Lung (tissue), 12 donors: Measurements from ENCODE around the gene ACACA. TPM values are rescaled to one million over a fixed set of nuclear protein-coding genes. Genes with fewer than 3 reads are reported as not detected.

Experiments
- ATAC-seq: fragments of 200-7000 bp; cut with Tn5 transposase; one replicate; pipeline ENCODE4 v1.9.1; 2020; ENCODE audit warnings: moderate number of reproducible peaks; ENCODE audit not compliant: insufficient read depth, low FRiP score
- DNase-seq, 3 donors: peaks; one replicate each; pipeline ENCODE4 v3.0.0-alpha.2; 2013 to 2017
- H3K27ac ChIP-seq, 2 donors: one replicate each; pipeline ENCODE4 v1.5.1; 2013; ENCODE audit warnings: mild to moderate bottlenecking in 2 of 2, moderate library complexity in 2 of 2, control low read depth in 1 of 2, inconsistent platforms in 1 of 2, low read depth in 1 of 2, low read length in 1 of 2
- H3K27me3 ChIP-seq, 3 donors: one replicate each; pipeline ENCODE4 v1.5.1; 2013; ENCODE audit warnings: low read length in 2 of 3; ENCODE audit not compliant: control insufficient read depth in 3 of 3, insufficient read depth in 3 of 3
- H3K36me3 ChIP-seq, 4 donors: one replicate each; pipeline ENCODE4 v1.5.1; 2013; ENCODE audit warnings: low read length in 4 of 4, mild to moderate bottlenecking in 1 of 4, moderate library complexity in 1 of 4; ENCODE audit not compliant: control insufficient read depth in 4 of 4, insufficient read depth in 4 of 4
- H3K4me1 ChIP-seq, 5 donors: one replicate each; pipeline ENCODE4 v1.5.1; 2013; ENCODE audit warnings: low read length in 5 of 5, mild to moderate bottlenecking in 2 of 5, moderate library complexity in 1 of 5; ENCODE audit not compliant: control insufficient read depth in 5 of 5, insufficient read depth in 5 of 5
- H3K4me3 ChIP-seq: one replicate; pipeline ENCODE4 v1.5.1; 2013; ENCODE audit warnings: mild to moderate bottlenecking, control low read depth, moderate library complexity
- H3K9ac ChIP-seq, 2 donors: one replicate each; pipeline ENCODE4 v1.5.1; 2013; ENCODE audit warnings: low read length in 2 of 2, control low read depth in 1 of 2; ENCODE audit not compliant: insufficient read depth in 1 of 2
- H3K9me3 ChIP-seq, 4 donors: one replicate each; pipeline ENCODE4 v1.5.1; 2013; ENCODE audit warnings: low read length in 3 of 4, mild to moderate bottlenecking in 1 of 4, moderate library complexity in 1 of 4; ENCODE audit not compliant: control insufficient read depth in 4 of 4, insufficient read depth in 3 of 4
- CTCF ChIP-seq: IDR thresholded peaks from 2 replicates; pipeline ENCODE4 v1.5.1; 2012; ENCODE audit warnings: mild to moderate bottlenecking; ENCODE audit errors: control extremely low read depth, extremely low read depth
- WGBS, 2 donors: extraction: QIAGEN DNeasy Blood & Tissue Kit; methylation state at CpG; one replicate each; pipeline ENCODE4 v1.1.7; 2013; 5-methylcytosine and 5-hydroxymethylcytosine counted together
- polyA plus RNA-seq, 2 donors: library from polyadenylated mRNA; stranded (reverse); fragments of 200-250 nt; gene quantifications; one replicate each; pipeline ENCODE4 v1.2.1, GENCODE V29; 2013
- total RNA-seq, 2 donors: library from RNA; depleted of rRNA in 1 of 2; stranded (reverse); fragments of >200 nt in 1 of 2; gene quantifications; one replicate each; pipeline ENCODE4 v1.2.1, GENCODE V29; 2014 to 2021
- donor health status: control.
- donor health status: control.
- donor health status: Bipolar disorder and iron deficiency.
- donor health status: healthy.
- donor health status: DM: yes; HTN: yes; CAD: no.

Gene ACACA
- total and polyA plus RNA-seq, 4 donors = 26.0 to 111 (median 55.6) TPM

GRCh38 chr17:37098910-37099664 is 307.5 kb downstream of the ACACA start:
- ATAC-seq (no peak), DNase-seq (no peak)
- 96 to 97% methylated on average over 9 of the region's 9 CpGs for WGBS, 2 donors
- no peak overlapping the region for H3K4me3 ChIP-seq
- TF ChIP-seq CTCF = no peak
- no peaks in the 10 kb centered on the region for H3K27me3 ChIP-seq
- no peak overlapping the region for H3K27ac ChIP-seq
- no peaks in the 10 kb centered on the region for H3K4me1 ChIP-seq
- H3K9ac ChIP-seq = no peak overlapping the region
- peaks cover 13 to 29% (median 21%) of the 10 kb centered on the region in 4 donors for H3K36me3 ChIP-seq
- H3K9me3 ChIP-seq = no peaks in the 10 kb centered on the region

- 89 to 97% methylated on average over 5 of the region's 5 CpGs for WGBS, 2 donors
- ATAC-seq (no peak), DNase-seq (no peak)
- Histone ChIP-seq H3K27ac (no peak overlapping the region), H3K4me1 (no peaks in the 10 kb centered on the region), H3K4me3 (no peak overlapping the region), H3K9ac (no peak overlapping the region), H3K9me3 (no peaks in the 10 kb centered on the region), H3K36me3 (peaks cover 11 to 27% (median 21%) of the 10 kb centered on the region in 4 donors), H3K27me3 (no peaks in the 10 kb centered on the region)
- TF ChIP-seq CTCF = no peak
Measured at GRCh38 chr17:37098152-37098551, 308.5 kb downstream of the ACACA start.

- TF ChIP-seq CTCF = no peak
- no peak for DNase-seq
- Histone ChIP-seq H3K9ac (no peak overlapping the region), H3K4me1 (no peaks in the 10 kb centered on the region), H3K4me3 (no peak overlapping the region), H3K9me3 (no peaks in the 10 kb centered on the region), H3K36me3 (peaks cover 11 to 23% (median 19%) of the 10 kb centered on the region in 4 donors), H3K27ac (no peak overlapping the region), H3K27me3 (no peaks in the 10 kb centered on the region)
- ATAC-seq = no peak
- WGBS, 2 donors = 84 to 87% methylated on average over 2 of the region's 2 CpGs
Measured at GRCh38 chr17:37097154-37097553, 309.5 kb downstream of the ACACA start.

- Histone ChIP-seq H3K9ac (no peak overlapping the region), H3K9me3 (no peaks in the 10 kb centered on the region), H3K36me3 (peaks cover 8 to 20% (median 18%) of the 10 kb centered on the region in 4 donors), H3K27me3 (no peaks in the 10 kb centered on the region), H3K4me3 (no peak overlapping the region), H3K27ac (no peak overlapping the region), H3K4me1 (no peaks in the 10 kb centered on the region)
- ATAC-seq (no peak), DNase-seq (no peak)
- 98% methylated on average over 2 of the region's 2 CpGs for WGBS, 2 donors
- TF ChIP-seq CTCF = no peak
Measured at GRCh38 chr17:37096071-37096470, 310.6 kb downstream of the ACACA start.
